ENCODE data around the gene COL28A1. TPM values are rescaled to one million over a fixed set of nuclear protein-coding genes. Genes with fewer than 3 reads are reported as not detected.

Gene COL28A1
- polyA plus RNA-seq, 6 donors from 2014 or later, result not detected

GRCh38 chr7:7527047-7527446 lies 8.6 kb downstream of the COL28A1 start:
- Mint-ChIP-seq H3K4me1 (no peaks in the 10 kb centered on the region), H3K9me3 (no peaks in the 10 kb centered on the region), H3K27me3 (peaks cover 3 to 10% (median 6%) of the 10 kb centered on the region in 3 donors), H3K27ac (no peak overlapping the region), H3K4me3 (no peak overlapping the region), H3K36me3 (no peaks in the 10 kb centered on the region)
- ATAC-seq (ENCODE audit: low read depth in 2 of 2) (no peak), DNase-seq (no peak)

- no peak for DNase-seq
- no peaks in the 10 kb centered on the region for H3K4me1 Mint-ChIP-seq
- H3K36me3 Mint-ChIP-seq, result no peaks in the 10 kb centered on the region
- peaks cover 3 to 10% (median 6%) of the 10 kb centered on the region in 3 donors for H3K27me3 Mint-ChIP-seq
- no peak for ATAC-seq (ENCODE audit: low read depth in 2 of 2)
- H3K4me3 Mint-ChIP-seq, result no peak overlapping the region
- H3K27ac Mint-ChIP-seq, result peak overlapping the region in 1 of 6 donors; percentile 78
- no peaks in the 10 kb centered on the region for H3K9me3 Mint-ChIP-seq
Observed at GRCh38 chr7:7526006-7526405, 9.7 kb downstream of the COL28A1 start.

- DNase-seq (no peak), ATAC-seq (ENCODE audit: low read depth in 2 of 2) (no peak)
- no peaks in the 10 kb centered on the region for H3K9me3 Mint-ChIP-seq
- no peaks in the 10 kb centered on the region for H3K4me1 Mint-ChIP-seq
- H3K27ac Mint-ChIP-seq, result no peak overlapping the region
- H3K27me3 Mint-ChIP-seq, result peaks cover 3 to 10% (median 6%) of the 10 kb centered on the region in 3 donors
- no peak overlapping the region for H3K4me3 Mint-ChIP-seq
- no peaks in the 10 kb centered on the region for H3K36me3 Mint-ChIP-seq
Observed at GRCh38 chr7:7524121-7524520, 11.6 kb downstream of the COL28A1 start.

- ATAC-seq (ENCODE audit: low read depth in 2 of 2), result no peak
- no peak overlapping the region for H3K4me3 Mint-ChIP-seq
Observed at GRCh38 chr7:7522421-7522820, 13.3 kb downstream of the COL28A1 start.

GRCh38 chr7:7521259-7521658 lies 14.4 kb downstream of the COL28A1 start:
- Mint-ChIP-seq H3K27ac (no peak overlapping the region), H3K4me3 (no peak overlapping the region), H3K36me3 (no peaks in the 10 kb centered on the region), H3K9me3 (no peaks in the 10 kb centered on the region), H3K4me1 (no peaks in the 10 kb centered on the region), H3K27me3 (peaks cover 0 to 3% (median 0%) of the 10 kb centered on the region in 3 donors)
- ATAC-seq (ENCODE audit: low read depth in 2 of 2), result no peak
- no peak for DNase-seq

More at GRCh38 chr7:7522421-7522820, 13.3 kb downstream of the COL28A1 start:
- Mint-ChIP-seq H3K27ac (no peak overlapping the region), H3K9me3 (no peaks in the 10 kb centered on the region), H3K4me1 (no peaks in the 10 kb centered on the region), H3K36me3 (no peaks in the 10 kb centered on the region), H3K27me3 (peaks cover 3 to 6% (median 5%) of the 10 kb centered on the region in 3 donors)
- no peak for DNase-seq

GRCh38 chr7:7519528-7519927 lies 16.1 kb downstream of the COL28A1 start:
- H3K36me3 Mint-ChIP-seq, result no peaks in the 10 kb centered on the region
- peaks cover 0 to 3% (median 0%) of the 10 kb centered on the region in 3 donors for H3K27me3 Mint-ChIP-seq
- no peak overlapping the region for H3K27ac Mint-ChIP-seq
- no peak for ATAC-seq (ENCODE audit: low read depth in 2 of 2)
- no peaks in the 10 kb centered on the region for H3K9me3 Mint-ChIP-seq
- H3K4me3 Mint-ChIP-seq, result no peak overlapping the region
- H3K4me1 Mint-ChIP-seq, result no peaks in the 10 kb centered on the region
- DNase-seq, result no peak

- H3K4me3 Mint-ChIP-seq, result no peak overlapping the region
- DNase-seq (no peak), ATAC-seq (ENCODE audit: low read depth in 2 of 2) (peak in 1 of 2 donors; percentile 28)
- H3K27ac Mint-ChIP-seq, result no peak overlapping the region
- H3K27me3 Mint-ChIP-seq, result peaks cover 0 to 3% (median 0%) of the 10 kb centered on the region in 3 donors
- no peaks in the 10 kb centered on the region for H3K36me3 Mint-ChIP-seq
- no peaks in the 10 kb centered on the region for H3K9me3 Mint-ChIP-seq
- H3K4me1 Mint-ChIP-seq, result no peaks in the 10 kb centered on the region
Observed at GRCh38 chr7:7519056-7519455, 16.6 kb downstream of the COL28A1 start.

GRCh38 chr7:7517754-7518153 lies 17.9 kb downstream of the COL28A1 start:
- no peak for DNase-seq
- H3K27ac Mint-ChIP-seq, result no peak overlapping the region

GRCh38 chr7:7516662-7517061 lies 19.0 kb downstream of the COL28A1 start:
- H3K9me3 Mint-ChIP-seq, result no peaks in the 10 kb centered on the region
- H3K4me1 Mint-ChIP-seq, result no peaks in the 10 kb centered on the region
- no peaks in the 10 kb centered on the region for H3K36me3 Mint-ChIP-seq

More at GRCh38 chr7:7517754-7518153, 17.9 kb downstream of the COL28A1 start:
- Mint-ChIP-seq H3K9me3 (no peaks in the 10 kb centered on the region), H3K36me3 (no peaks in the 10 kb centered on the region), H3K4me3 (no peak overlapping the region), H3K27me3 (peaks cover 0 to 3% (median 0%) of the 10 kb centered on the region in 3 donors), H3K4me1 (no peaks in the 10 kb centered on the region)
- no peak for ATAC-seq (ENCODE audit: low read depth in 2 of 2)

GRCh38 chr7:7516156-7516555 lies 19.5 kb downstream of the COL28A1 start:
- DNase-seq (no peak), ATAC-seq (ENCODE audit: low read depth in 2 of 2) (no peak)
- H3K27ac Mint-ChIP-seq, result no peak overlapping the region
- H3K4me1 Mint-ChIP-seq, result no peaks in the 10 kb centered on the region
- H3K9me3 Mint-ChIP-seq, result no peaks in the 10 kb centered on the region
- H3K4me3 Mint-ChIP-seq, result no peak overlapping the region
- peaks cover 0 to 9% (median 0%) of the 10 kb centered on the region in 3 donors for H3K27me3 Mint-ChIP-seq
- H3K36me3 Mint-ChIP-seq, result no peaks in the 10 kb centered on the region

More at GRCh38 chr7:7516662-7517061, 19.0 kb downstream of the COL28A1 start:
- no peak for ATAC-seq (ENCODE audit: low read depth in 2 of 2)
- Mint-ChIP-seq H3K27me3 (peaks cover 0 to 4% (median 0%) of the 10 kb centered on the region in 3 donors), H3K4me3 (no peak overlapping the region), H3K27ac (no peak overlapping the region)
- DNase-seq, result no peak

GRCh38 chr7:7512861-7513597 lies 22.6 kb downstream of the COL28A1 start:
- no peak for DNase-seq
- H3K27me3 Mint-ChIP-seq, result peaks cover 0 to 10% (median 0%) of the 10 kb centered on the region in 3 donors
- no peaks in the 10 kb centered on the region for H3K4me1 Mint-ChIP-seq
- no peak overlapping the region for H3K4me3 Mint-ChIP-seq
- no peaks in the 10 kb centered on the region for H3K36me3 Mint-ChIP-seq
- peaks cover 0 to 4% (median 0%) of the 10 kb centered on the region in 7 donors for H3K9me3 Mint-ChIP-seq
- H3K27ac Mint-ChIP-seq, result no peak overlapping the region
- ATAC-seq (ENCODE audit: low read depth in 2 of 2), result no peak

- DNase-seq, result no peak
- no peak overlapping the region for H3K4me3 Mint-ChIP-seq
- H3K27me3 Mint-ChIP-seq, result peaks cover 0 to 10% (median 0%) of the 10 kb centered on the region in 3 donors
- peaks cover 0 to 4% (median 0%) of the 10 kb centered on the region in 7 donors for H3K9me3 Mint-ChIP-seq
- H3K36me3 Mint-ChIP-seq, result no peaks in the 10 kb centered on the region
- no peak for ATAC-seq (ENCODE audit: low read depth in 2 of 2)
- H3K27ac Mint-ChIP-seq, result no peak overlapping the region
- no peaks in the 10 kb centered on the region for H3K4me1 Mint-ChIP-seq
Observed at GRCh38 chr7:7510794-7511193, 24.9 kb downstream of the COL28A1 start.

GRCh38 chr7:7505915-7506314 lies 29.8 kb downstream of the COL28A1 start:
- peaks cover 0 to 4% (median 0%) of the 10 kb centered on the region in 7 donors for H3K9me3 Mint-ChIP-seq
- no peaks in the 10 kb centered on the region for H3K27me3 Mint-ChIP-seq
- H3K27ac Mint-ChIP-seq, result no peak overlapping the region
- DNase-seq (no peak), ATAC-seq (ENCODE audit: low read depth in 2 of 2) (no peak)
- no peaks in the 10 kb centered on the region for H3K36me3 Mint-ChIP-seq
- H3K4me1 Mint-ChIP-seq, result no peaks in the 10 kb centered on the region
- no peak overlapping the region for H3K4me3 Mint-ChIP-seq

GRCh38 chr7:7504910-7505704 lies 30.6 kb downstream of the COL28A1 start:
- Mint-ChIP-seq H3K4me3 (no peak overlapping the region), H3K9me3 (peaks cover 0 to 4% (median 0%) of the 10 kb centered on the region in 7 donors), H3K4me1 (no peaks in the 10 kb centered on the region), H3K36me3 (no peaks in the 10 kb centered on the region), H3K27me3 (peaks cover 0 to 7% (median 0%) of the 10 kb centered on the region in 3 donors), H3K27ac (peak overlapping the region in 1 of 6 donors; percentile 89)
- no peak for DNase-seq
- no peak for ATAC-seq (ENCODE audit: low read depth in 2 of 2)
